B cell (primary cell): Measurements from ENCODE around the gene SOX6. TPM values are rescaled to one million over a fixed set of nuclear protein-coding genes. Genes with fewer than 3 reads are reported as not detected.

Experiments
- ATAC-seq: fragments of 200-7000 bp; cut with Tn5 transposase; one replicate; pipeline ENCODE4 v1.10.0; 2021; ENCODE audit warnings: low read depth, mild to moderate bottlenecking, moderate number of reproducible peaks, moderate library complexity
- CTCF ChIA-PET: fragments of 350-600 bp; sonication (Branson Sonifier 250); formaldehyde crosslinking; loops from one replicate; lab custom pipeline; 2021; ENCODE audit warnings: antibody characterized with exemption, inconsistent platforms; lab: Charles Lee
- POLR2A ChIA-PET: fragments of 350-600 bp; sonication (Branson Sonifier 250); formaldehyde crosslinking; loops from one replicate; lab custom pipeline; 2021; ENCODE audit warnings: antibody characterized with exemption; lab: Charles Lee
- DNase-seq: peaks from one replicate; pipeline ENCODE4 v3.0.0; 2013
- H2AFZ ChIP-seq: 2 replicates; pipeline ENCODE4 v1.6.1; 2012; ENCODE audit warnings: mild to moderate bottlenecking, low read depth, low read length; ENCODE audit not compliant: insufficient read depth, poor library complexity, severe bottlenecking
- H3K27ac ChIP-seq, 2 donors: 1 replicate in 1 of 2; 2 replicates in 1 of 2; pipeline ENCODE4 v1.5.1; 2012 to 2013; ENCODE audit warnings: low read length in 2 of 2, mild to moderate bottlenecking in 2 of 2, moderate library complexity in 1 of 2
- H3K27me3 ChIP-seq, 4 experiments: fragments of 200-600 bp in 1 of 4; sonication (generic) in 1 of 4; replicated peaks in 1 of 4; 1 replicate in 2 of 4; 2 replicates in 2 of 4; pipeline versions ENCODE4 v1.6.1 to v1.7.0; 2013 to 2016; ENCODE audit warnings: low read length in 3 of 4, mild to moderate bottlenecking in 2 of 4, mixed read lengths in 1 of 4, moderate library complexity in 1 of 4; ENCODE audit not compliant: insufficient read depth in 4 of 4, control insufficient read depth in 3 of 4; ENCODE audit errors: control extremely low read depth in 1 of 4
- H3K36me3 ChIP-seq, 2 experiments: replicated peaks in 1 of 2; 1 replicate in 1 of 2; 2 replicates in 1 of 2; pipeline versions ENCODE4 v1.6.1 to v1.7.1; 2013; ENCODE audit warnings: low read length in 1 of 2; ENCODE audit not compliant: insufficient read depth in 2 of 2, control insufficient read depth in 1 of 2; ENCODE audit errors: control extremely low read depth in 1 of 2, extremely low read depth in 1 of 2
- H3K4me1 ChIP-seq, 2 donors: fragments of 200-600 bp in 1 of 2; sonication (generic) in 1 of 2; 1 replicate in 1 of 2; 2 replicates in 1 of 2; pipeline versions ENCODE4 v1.5.1 to v1.6.1; 2013 to 2017; ENCODE audit warnings: low read length in 2 of 2; ENCODE audit not compliant: control insufficient read depth in 2 of 2, insufficient read depth in 2 of 2
- H3K4me2 ChIP-seq: replicated peaks from 2 replicates; pipeline ENCODE3; 2012; ENCODE audit warnings: mild to moderate bottlenecking, low read depth, low read length; ENCODE audit not compliant: poor library complexity, severe bottlenecking
- H3K4me3 ChIP-seq, 5 experiments: fragments of 200-600 bp in 1 of 5; sonication (generic) in 1 of 5; 1 replicate in 3 of 5; 2 replicates in 2 of 5; pipeline versions ENCODE4 v1.5.1 to v1.7.0; 2011 to 2016; ENCODE audit warnings: low read length in 4 of 5, mild to moderate bottlenecking in 4 of 5, low read depth in 2 of 5, control low read depth in 1 of 5, moderate library complexity in 1 of 5; ENCODE audit not compliant: insufficient read depth in 1 of 5; ENCODE audit errors: control extremely low read depth in 1 of 5, extremely low read depth in 1 of 5
- H3K79me2 ChIP-seq: fragments of 200-600 bp; sonication (generic); one replicate; pipeline ENCODE4 v1.6.0; 2016; ENCODE audit warnings: low read length; ENCODE audit not compliant: control insufficient read depth, insufficient read depth
- H3K9ac ChIP-seq: fragments of 200-600 bp; sonication (generic); 2 replicates; pipeline ENCODE4 v1.6.1; 2017; ENCODE audit warnings: mild to moderate bottlenecking, low read length, moderate library complexity
- H3K9me3 ChIP-seq, 3 donors: one replicate each; pipeline versions ENCODE4 v1.6.1 to v1.7.1; 2013; ENCODE audit warnings: low read length in 2 of 3; ENCODE audit not compliant: control insufficient read depth in 2 of 3, insufficient read depth in 1 of 3; ENCODE audit errors: control extremely low read depth in 1 of 3
- H4K20me1 ChIP-seq: 2 replicates; pipeline ENCODE4 v1.6.0; 2012; ENCODE audit warnings: mild to moderate bottlenecking, low read length; ENCODE audit not compliant: insufficient read depth, control insufficient read depth, poor library complexity, severe bottlenecking
- H3K27ac Mint-ChIP-seq: one replicate; pipeline ENCODE4 v1.8.0; 2021; ENCODE audit warnings: mixed read lengths
- H3K27me3 Mint-ChIP-seq: one replicate; pipeline ENCODE4 v1.8.0; 2021; ENCODE audit warnings: mixed read lengths
- H3K4me1 Mint-ChIP-seq: one replicate; pipeline ENCODE4 v1.8.0; 2021; ENCODE audit warnings: mixed read lengths
- H3K4me3 Mint-ChIP-seq: one replicate; pipeline ENCODE4 v1.8.0; 2021; ENCODE audit warnings: mixed read lengths
- H3K9me3 Mint-ChIP-seq: one replicate; pipeline ENCODE4 v1.8.0; 2022; ENCODE audit warnings: mixed read lengths; ENCODE audit not compliant: insufficient read depth
- EZH2 ChIP-seq: IDR thresholded peaks from 2 replicates; pipeline ENCODE4 v1.6.1; 2012; ENCODE audit warnings: borderline replicate concordance, low read depth, mild to moderate bottlenecking, moderate library complexity, low read length; ENCODE audit not compliant: insufficient read depth, poor library complexity, severe bottlenecking
- WGBS: methylation state at CpG from one replicate; pipeline ENCODE4 v1.1.5; 2013; ENCODE audit warnings: missing lambda C conversion rate; ENCODE audit not compliant: insufficient coverage; 5-methylcytosine and 5-hydroxymethylcytosine counted together
- intact Hi-C: fragments of 100-400 bp; cut with micrococcal nuclease; formaldehyde crosslinking; loops from one replicate; pipeline ENCODE4 v1.10.0; 2022
- polyA plus RNA-seq: library from polyadenylated mRNA; depleted of rRNA; stranded (reverse); fragments of >200 nt; gene quantifications from 2 replicates; pipeline ENCODE4 v1.2.3, GENCODE V29; 2012
- total RNA-seq, 2 donors: library from RNA; stranded (reverse); fragments of 120-200 nt in 1 of 2; gene quantifications; 1 replicate in 1 of 2; 2 replicates in 1 of 2; pipeline versions ENCODE4 v1.2.3 to v1.2.4, GENCODE V29; 2013 to 2022
- TF ChIP-seq, protein P1 (sequence below): fragments of 200-600 bp; IDR thresholded peaks from one replicate; pipeline ENCODE4 v1.8.0; 2022; ENCODE audit warnings: antibody characterized with exemption, mild to moderate bottlenecking

The SOX6 gene
- total and polyA plus RNA-seq, 2 donors (not counting 1 experiment from before 2014, with no cell fraction given), result not detected

DNA sequence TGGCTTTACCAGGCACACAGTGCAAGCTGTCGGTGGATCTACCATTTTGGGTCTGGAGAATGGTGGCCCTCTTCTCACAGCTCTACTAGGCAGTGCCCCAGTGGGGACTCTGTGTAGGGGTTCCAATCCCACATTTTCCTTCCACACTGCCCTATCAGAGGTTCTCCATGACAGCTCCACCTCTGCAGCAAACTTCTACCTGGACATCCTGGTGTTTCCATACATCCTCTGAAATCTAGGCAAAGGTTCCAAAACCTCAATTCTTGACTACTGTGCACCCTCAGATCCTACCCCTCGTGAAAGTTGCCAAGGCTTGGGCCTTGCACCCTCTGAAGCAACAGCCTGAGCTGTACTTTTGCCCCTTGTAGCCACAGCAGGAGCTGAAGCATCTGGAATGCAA, 108.1 kb downstream of the SOX6 start:
- H4K20me1 ChIP-seq, result no peaks in the 10 kb centered on the region
- no peak overlapping the region for H2AFZ ChIP-seq
- Mint-ChIP-seq H3K9me3 (no peaks in the 10 kb centered on the region), H3K4me1 (no peaks in the 10 kb centered on the region), H3K4me3 (no peak overlapping the region), H3K27me3 (no peaks in the 10 kb centered on the region), H3K27ac (no peak overlapping the region)
- no peaks in the 10 kb centered on the region for H3K79me2 ChIP-seq
- ATAC-seq (no peak), DNase-seq (no peak)
- H3K4me1 ChIP-seq, result no peaks in the 10 kb centered on the region
- no peak overlapping the region for H3K27ac ChIP-seq
- no peak overlapping the region for H3K4me3 ChIP-seq
- CTCF ChIA-PET, result no interaction called here
- no peaks in the 10 kb centered on the region for H3K27me3 ChIP-seq
- POLR2A ChIA-PET, result no interaction called here
- no peaks in the 10 kb centered on the region for H3K36me3 ChIP-seq
- no peak overlapping the region for H3K9ac ChIP-seq
- H3K9me3 ChIP-seq, result peaks cover 0 to 4% (median 0%) of the 10 kb centered on the region in 3 donors
- intact Hi-C loops, result no loop called here
- 81% methylated on average over 1 of the region's 2 CpGs for WGBS
- TF ChIP-seq, protein P1, sequence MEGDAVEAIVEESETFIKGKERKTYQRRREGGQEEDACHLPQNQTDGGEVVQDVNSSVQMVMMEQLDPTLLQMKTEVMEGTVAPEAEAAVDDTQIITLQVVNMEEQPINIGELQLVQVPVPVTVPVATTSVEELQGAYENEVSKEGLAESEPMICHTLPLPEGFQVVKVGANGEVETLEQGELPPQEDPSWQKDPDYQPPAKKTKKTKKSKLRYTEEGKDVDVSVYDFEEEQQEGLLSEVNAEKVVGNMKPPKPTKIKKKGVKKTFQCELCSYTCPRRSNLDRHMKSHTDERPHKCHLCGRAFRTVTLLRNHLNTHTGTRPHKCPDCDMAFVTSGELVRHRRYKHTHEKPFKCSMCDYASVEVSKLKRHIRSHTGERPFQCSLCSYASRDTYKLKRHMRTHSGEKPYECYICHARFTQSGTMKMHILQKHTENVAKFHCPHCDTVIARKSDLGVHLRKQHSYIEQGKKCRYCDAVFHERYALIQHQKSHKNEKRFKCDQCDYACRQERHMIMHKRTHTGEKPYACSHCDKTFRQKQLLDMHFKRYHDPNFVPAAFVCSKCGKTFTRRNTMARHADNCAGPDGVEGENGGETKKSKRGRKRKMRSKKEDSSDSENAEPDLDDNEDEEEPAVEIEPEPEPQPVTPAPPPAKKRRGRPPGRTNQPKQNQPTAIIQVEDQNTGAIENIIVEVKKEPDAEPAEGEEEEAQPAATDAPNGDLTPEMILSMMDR, result no peak
- TF ChIP-seq EZH2, result no peak
- no peak overlapping the region for H3K4me2 ChIP-seq

DNA sequence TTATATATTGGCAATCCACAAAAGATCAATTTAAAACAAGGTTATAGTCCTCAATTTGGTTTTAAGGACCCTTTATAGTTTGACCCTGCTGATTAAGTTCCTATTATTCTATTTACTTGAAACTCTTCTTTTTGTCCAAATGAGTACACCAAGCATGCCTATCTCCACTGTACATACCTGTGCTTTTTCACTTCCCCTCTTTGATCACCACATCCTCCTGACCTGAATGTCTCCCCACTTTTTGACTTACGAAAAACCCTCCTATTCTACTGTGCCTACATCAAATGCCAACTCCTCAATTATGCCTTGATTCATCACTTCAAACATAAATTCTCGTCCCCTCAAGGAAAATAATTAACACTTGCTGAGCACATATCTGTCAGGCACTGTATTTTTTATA, 113.5 kb downstream of the SOX6 start:
- ChIA-PET CTCF (no interaction called here), POLR2A (no interaction called here)
- no peak overlapping the region for H3K27ac ChIP-seq
- no peaks in the 10 kb centered on the region for H3K79me2 ChIP-seq
- Mint-ChIP-seq H3K27ac (no peak overlapping the region), H3K4me3 (no peak overlapping the region), H3K9me3 (no peaks in the 10 kb centered on the region), H3K27me3 (no peaks in the 10 kb centered on the region), H3K4me1 (no peaks in the 10 kb centered on the region)
- H3K9me3 ChIP-seq, result no peaks in the 10 kb centered on the region
- H3K4me2 ChIP-seq, result no peak overlapping the region
- no peaks in the 10 kb centered on the region for H3K4me1 ChIP-seq
- no peaks in the 10 kb centered on the region for H4K20me1 ChIP-seq
- DNase-seq (no peak), ATAC-seq (no peak)
- intact Hi-C loops, result no loop called here
- H3K36me3 ChIP-seq, result no peaks in the 10 kb centered on the region
- no peak for TF ChIP-seq EZH2
- TF ChIP-seq, protein P1, result no peak
- H2AFZ ChIP-seq, result no peak overlapping the region
- H3K9ac ChIP-seq, result no peak overlapping the region
- H3K4me3 ChIP-seq, result no peak overlapping the region
- H3K27me3 ChIP-seq, result no peaks in the 10 kb centered on the region
- WGBS, result 82% methylated on average over 1 of the region's 2 CpGs
